Fibroblast of villous mesenchyme (primary cell): ENCODE measurements around the gene ADD3. TPM values are rescaled to one million over a fixed set of nuclear protein-coding genes. Genes with fewer than 3 reads are reported as not detected.

Source experiments
- DNase-seq: peaks from one replicate; pipeline ENCODE4 v3.0.0-alpha.2; 2010; ENCODE audit warnings: low read depth
- H3K4me3 ChIP-seq: 2 replicates; pipeline ENCODE4 v1.5.1; 2011; ENCODE audit warnings: low read depth, mild to moderate bottlenecking, low read length
- total RNA-seq: library from RNA; depleted of rRNA; stranded (reverse); fragments of >200 nt; gene quantifications from 2 replicates; pipeline ENCODE4 v1.2.3, GENCODE V29; 2012
- TF ChIP-seq, protein P1 (sequence below): IDR thresholded peaks from 2 replicates; pipeline ENCODE4 v1.5.1; 2012; ENCODE audit warnings: low read depth, mild to moderate bottlenecking, low read length; ENCODE audit not compliant: insufficient read depth

ADD3 gene
- total RNA-seq, 1 donor, result 97.6 TPM

DNA sequence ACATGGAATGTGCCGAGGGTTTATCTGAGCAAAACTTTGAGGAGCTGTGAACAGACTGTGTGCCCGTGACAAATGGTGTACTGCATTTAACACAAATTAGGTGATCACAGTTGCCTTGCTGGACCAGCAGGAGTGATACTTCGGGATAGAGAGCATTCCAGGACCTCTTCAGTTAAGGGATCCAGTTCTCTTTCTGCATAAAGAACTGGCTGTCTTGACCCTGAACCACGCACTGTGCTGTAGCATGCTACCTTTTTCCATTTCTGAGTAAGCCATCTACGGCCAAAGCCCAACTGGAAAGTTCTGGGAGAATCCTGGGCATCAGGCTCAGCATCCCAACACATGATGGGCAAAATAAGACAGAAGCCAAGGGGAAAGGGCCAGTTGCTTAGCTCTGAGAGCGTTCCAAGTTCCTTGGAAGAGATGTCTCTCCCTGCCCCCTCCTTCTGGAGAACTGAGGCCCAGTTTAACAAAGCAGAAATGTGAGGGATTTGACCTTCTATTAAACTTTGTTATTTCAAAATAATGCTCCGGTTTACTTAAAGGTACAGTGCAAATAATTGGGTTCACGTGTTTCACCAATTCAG is 37.9 kb upstream of the ADD3 start:
- TF ChIP-seq, protein P1, sequence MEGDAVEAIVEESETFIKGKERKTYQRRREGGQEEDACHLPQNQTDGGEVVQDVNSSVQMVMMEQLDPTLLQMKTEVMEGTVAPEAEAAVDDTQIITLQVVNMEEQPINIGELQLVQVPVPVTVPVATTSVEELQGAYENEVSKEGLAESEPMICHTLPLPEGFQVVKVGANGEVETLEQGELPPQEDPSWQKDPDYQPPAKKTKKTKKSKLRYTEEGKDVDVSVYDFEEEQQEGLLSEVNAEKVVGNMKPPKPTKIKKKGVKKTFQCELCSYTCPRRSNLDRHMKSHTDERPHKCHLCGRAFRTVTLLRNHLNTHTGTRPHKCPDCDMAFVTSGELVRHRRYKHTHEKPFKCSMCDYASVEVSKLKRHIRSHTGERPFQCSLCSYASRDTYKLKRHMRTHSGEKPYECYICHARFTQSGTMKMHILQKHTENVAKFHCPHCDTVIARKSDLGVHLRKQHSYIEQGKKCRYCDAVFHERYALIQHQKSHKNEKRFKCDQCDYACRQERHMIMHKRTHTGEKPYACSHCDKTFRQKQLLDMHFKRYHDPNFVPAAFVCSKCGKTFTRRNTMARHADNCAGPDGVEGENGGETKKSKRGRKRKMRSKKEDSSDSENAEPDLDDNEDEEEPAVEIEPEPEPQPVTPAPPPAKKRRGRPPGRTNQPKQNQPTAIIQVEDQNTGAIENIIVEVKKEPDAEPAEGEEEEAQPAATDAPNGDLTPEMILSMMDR, result no peak
- no peak overlapping the region for H3K4me3 ChIP-seq
- no peak for DNase-seq

DNA sequence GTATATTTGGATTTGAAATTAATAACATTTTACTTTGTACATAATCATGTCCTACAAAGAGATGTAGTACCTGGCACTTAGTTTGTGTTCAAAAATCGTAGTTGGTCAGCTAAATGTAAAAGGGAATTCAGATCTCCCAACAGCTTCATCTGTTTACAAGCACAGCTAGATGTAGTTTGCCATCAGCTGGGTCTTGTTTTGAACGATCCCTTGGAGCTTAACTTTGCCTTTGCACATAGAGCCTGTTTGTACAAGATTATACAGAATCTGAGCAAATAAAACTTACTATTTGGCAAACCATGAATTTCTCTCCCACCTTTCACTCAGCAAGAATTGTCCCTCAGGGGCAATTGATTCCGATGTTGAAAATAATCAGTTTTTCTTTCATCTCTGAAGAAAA is 36.1 kb upstream of the ADD3 start:
- DNase-seq, result no peak
- no peak overlapping the region for H3K4me3 ChIP-seq
- TF ChIP-seq, protein P1, result no peak

DNA sequence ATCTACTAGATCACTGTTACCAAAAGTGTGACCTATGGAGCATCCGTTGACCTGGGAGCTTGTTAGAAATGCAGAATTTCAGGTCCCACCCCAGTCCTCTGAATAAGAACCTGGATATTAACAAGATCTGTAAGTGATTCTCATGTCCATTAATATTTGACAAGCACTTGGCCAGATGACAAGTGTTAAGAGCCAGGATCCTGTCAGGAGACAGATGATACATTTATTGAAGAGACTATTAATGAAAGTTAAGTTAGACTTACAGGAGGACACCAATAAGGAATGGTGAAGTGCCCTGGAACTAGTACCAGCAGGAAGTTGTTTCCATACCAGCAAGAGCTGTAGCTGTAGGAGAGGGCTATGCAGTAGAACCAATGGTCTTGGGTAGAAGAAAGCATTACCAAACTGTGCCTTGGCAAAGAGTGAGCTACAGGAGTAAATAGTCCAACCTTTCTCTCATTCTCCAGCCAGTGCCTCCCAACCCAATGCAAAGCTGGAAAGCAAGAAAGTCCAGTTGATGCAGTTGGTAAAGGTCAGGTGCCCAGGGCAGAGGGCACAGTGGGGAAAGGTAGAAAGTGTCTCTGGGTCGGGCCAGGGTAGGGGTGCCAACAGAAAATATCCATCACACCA is 35.3 kb upstream of the ADD3 start:
- DNase-seq, result no peak
- no peak overlapping the region for H3K4me3 ChIP-seq
- TF ChIP-seq, protein P1, result no peak

DNA sequence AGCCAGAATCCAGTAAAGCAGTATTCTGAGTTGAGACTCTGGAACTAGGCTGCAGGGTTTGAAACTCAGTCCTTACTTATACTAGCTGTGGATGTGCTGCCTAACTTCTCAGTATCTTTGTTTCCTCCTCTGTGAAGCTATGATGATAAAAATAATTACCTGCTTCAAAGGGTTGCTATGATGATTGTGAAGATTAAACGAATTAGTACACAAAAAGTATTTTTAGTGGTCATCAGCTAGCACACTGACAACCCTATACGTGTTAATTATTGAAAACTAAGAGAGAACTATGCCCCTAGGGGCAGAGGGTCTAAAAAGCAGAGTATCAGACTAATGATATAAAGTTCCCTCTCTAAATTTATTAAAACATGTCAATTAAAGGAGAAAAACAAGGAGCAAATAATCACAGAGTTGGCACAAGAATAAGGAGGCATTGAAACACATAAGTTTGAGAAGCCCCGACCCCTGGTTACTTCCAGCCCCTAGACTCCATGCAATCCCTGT is 34.4 kb upstream of the ADD3 start:
- DNase-seq, result no peak
- TF ChIP-seq, protein P1, result no peak
- no peak overlapping the region for H3K4me3 ChIP-seq

DNA sequence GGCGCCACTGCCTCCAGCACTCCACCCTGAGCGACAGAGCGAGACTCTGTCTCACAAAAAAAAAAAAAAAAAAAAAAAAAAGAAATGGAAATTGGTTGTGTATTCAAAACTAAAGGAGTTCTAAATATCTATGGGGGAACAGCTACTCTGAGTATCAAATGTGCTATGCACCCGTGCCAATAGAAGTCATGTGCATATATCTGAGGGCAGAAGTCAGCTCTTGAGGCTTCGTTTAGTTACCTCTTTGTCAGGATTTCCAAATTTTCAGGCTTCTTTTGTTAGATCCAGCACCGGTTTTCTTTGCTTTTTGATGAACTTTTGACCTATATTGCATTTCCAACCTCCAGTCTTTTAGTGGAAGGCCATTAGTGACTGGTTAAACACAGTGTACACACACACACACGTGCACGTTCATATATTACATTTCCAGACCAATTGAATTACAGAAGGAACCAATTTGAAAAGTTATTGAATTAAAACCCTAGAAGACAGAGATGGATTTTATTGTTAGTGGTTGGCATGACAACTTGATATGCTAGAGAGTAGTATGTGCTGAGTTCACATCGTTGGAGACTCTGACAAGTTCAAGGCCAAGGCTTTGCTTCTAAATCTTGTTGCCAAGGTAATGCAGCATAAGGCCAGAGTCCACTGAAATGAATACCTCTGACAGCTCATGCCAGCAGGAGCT is 33.1 kb upstream of the ADD3 start:
- TF ChIP-seq, protein P1, result no peak
- no peak for DNase-seq
- H3K4me3 ChIP-seq, result no peak overlapping the region

DNA sequence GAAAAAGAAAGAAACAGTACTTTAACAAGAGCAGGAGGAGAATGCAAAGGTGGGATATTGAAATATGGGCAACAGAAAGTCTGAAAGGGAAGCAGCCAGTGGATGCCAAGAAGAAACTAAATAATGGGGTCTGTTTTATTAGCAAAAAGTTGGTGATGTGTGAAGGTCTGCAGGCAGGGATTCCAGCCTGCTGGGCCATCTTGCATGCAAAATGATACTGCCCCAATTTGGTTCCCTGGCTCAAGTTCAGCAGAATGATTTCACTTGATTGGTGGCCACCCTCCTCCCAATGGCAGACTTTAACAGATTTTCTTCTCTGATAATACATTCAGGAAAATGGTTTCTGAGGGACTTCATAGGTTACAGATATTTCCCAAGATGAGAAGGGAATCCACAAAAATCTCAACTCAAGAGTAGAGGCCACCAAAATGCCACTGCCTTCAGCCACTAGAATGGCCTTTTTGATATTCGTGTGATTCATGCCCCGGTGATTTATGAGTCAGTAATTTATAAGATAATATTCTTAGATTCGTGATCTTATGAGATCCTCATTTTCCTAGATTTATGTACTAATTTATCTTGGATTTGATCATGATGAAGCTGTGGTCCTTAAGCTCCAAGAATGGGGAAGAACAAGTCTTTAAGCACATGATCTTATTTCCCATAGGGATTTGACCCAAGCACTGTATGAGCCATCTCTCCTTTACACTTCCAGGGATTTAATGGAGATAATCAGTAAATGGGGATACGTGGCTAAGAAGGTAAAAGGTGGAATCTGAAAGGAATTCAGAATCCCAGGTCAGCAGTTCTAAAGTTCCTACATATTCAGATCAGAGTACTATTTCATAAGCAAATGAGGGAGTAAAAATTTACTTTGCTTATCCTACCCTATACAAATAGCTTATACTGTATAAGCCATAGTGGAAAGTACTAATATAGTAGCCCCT is 32.3 kb upstream of the ADD3 start:
- no peak for DNase-seq
- H3K4me3 ChIP-seq, result no peak overlapping the region
- TF ChIP-seq, protein P1, result no peak
